Neural progenitor cell (in vitro differentiated cells): ENCODE measurements around the gene KRT12.

Experiments used
- EZH2phosphoT487 ChIP-seq: fragments of 200-600 bp; sonication (generic); IDR thresholded peaks from 2 replicates; pipeline ENCODE4 v1.6.1; 2017; ENCODE audit warnings: antibody characterized with exemption
- TF ChIP-seq, protein P1 (sequence below): fragments of 200-600 bp; sonication (generic); IDR thresholded peaks from 2 replicates; pipeline ENCODE4 v1.5.1; 2017; ENCODE audit warnings: antibody characterized with exemption, mild to moderate bottlenecking

DNA sequence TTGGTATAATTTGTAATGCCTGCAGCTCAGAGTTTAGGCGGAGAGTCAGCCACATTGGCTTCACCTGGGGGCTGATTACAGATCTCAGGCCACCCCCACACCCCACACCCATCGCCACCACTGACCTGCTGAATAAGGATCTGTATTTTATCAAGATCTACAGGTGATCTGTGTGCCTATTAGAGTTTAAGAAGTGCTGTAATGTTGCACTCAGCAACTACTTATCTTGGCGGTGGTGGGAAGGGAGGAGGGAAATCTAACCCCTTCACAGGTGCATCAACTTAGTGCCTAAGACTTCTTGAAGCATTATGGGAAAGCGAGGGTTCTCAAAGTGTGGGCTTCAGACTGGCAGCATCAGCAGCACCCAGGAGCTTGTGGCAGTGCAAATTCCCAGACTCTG, 35.5 kb upstream of the KRT12 start:
- TF ChIP-seq, protein P1, sequence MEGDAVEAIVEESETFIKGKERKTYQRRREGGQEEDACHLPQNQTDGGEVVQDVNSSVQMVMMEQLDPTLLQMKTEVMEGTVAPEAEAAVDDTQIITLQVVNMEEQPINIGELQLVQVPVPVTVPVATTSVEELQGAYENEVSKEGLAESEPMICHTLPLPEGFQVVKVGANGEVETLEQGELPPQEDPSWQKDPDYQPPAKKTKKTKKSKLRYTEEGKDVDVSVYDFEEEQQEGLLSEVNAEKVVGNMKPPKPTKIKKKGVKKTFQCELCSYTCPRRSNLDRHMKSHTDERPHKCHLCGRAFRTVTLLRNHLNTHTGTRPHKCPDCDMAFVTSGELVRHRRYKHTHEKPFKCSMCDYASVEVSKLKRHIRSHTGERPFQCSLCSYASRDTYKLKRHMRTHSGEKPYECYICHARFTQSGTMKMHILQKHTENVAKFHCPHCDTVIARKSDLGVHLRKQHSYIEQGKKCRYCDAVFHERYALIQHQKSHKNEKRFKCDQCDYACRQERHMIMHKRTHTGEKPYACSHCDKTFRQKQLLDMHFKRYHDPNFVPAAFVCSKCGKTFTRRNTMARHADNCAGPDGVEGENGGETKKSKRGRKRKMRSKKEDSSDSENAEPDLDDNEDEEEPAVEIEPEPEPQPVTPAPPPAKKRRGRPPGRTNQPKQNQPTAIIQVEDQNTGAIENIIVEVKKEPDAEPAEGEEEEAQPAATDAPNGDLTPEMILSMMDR: no peak
- TF ChIP-seq EZH2phosphoT487: no peak
